HEK293 (cell line): Measurements from ENCODE around the gene C9orf72.

Experiments used
- CTCF ChIP-seq: fragments of 450-650 bp; formaldehyde crosslinking; IDR thresholded peaks from 2 replicates; pipeline ENCODE4 v1.5.1; 2016; ENCODE audit warnings: missing biosample characterization, missing genetic modification characterization
- GLI2 ChIP-seq: fragments of 450-650 bp; formaldehyde crosslinking; IDR thresholded peaks from 2 replicates; pipeline ENCODE4; 2017; ENCODE audit warnings: missing biosample characterization, missing genetic modification characterization, low read depth, borderline replicate concordance
- PRDM1 ChIP-seq: fragments of 450-650 bp; formaldehyde crosslinking; IDR thresholded peaks from 2 replicates; pipeline ENCODE4; 2016; ENCODE audit warnings: missing biosample characterization, missing genetic modification characterization
- TCF7L2 ChIP-seq: IDR thresholded peaks from 2 replicates; pipeline ENCODE4 v1.6.1; 2011; ENCODE audit warnings: low read depth, mild to moderate bottlenecking, inconsistent platforms, low read length, moderate library complexity, borderline replicate concordance
- ZNF121 ChIP-seq: fragments of 450-650 bp; formaldehyde crosslinking; IDR thresholded peaks from 2 replicates; pipeline ENCODE4 v1.5.1; 2016; ENCODE audit warnings: missing biosample characterization, missing genetic modification characterization
- ZNF292 ChIP-seq: fragments of 450-650 bp; formaldehyde crosslinking; IDR thresholded peaks from 2 replicates; pipeline ENCODE4 v1.5.1; 2016; ENCODE audit warnings: low read depth, missing biosample characterization, missing genetic modification characterization, borderline replicate concordance
- ZNF416 ChIP-seq: fragments of 450-650 bp; formaldehyde crosslinking; IDR thresholded peaks from 2 replicates; pipeline ENCODE4 v1.5.1; 2016; ENCODE audit warnings: missing biosample characterization, missing genetic modification characterization
- ZNF785 ChIP-seq: fragments of 450-650 bp; formaldehyde crosslinking; IDR thresholded peaks from 2 replicates; pipeline ENCODE4 v1.5.1; 2016; ENCODE audit warnings: missing biosample characterization, missing genetic modification characterization

DNA sequence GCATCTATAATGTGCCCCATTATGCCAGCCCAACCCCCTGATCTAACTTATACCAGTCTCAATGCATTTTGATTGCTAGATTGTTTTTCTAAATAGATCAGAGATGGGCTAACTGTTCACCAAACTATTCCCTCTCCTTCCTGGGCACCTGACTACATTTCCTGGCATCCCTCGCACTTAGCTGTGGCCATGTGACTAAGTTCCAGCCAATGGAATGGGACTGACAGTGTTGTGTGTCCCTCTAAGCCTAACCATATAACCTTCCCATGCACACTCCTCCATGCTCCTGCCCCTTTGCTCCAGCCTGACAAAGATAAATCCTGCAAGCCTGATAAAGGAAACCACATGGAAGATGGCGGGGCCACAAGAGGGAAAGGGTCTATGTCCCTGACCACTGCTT lies 61.5 kb downstream of the C9orf72 start:
- TF ChIP-seq ZNF416 (tag by site-specific recombination) (no peak), GLI2 (tag by site-specific recombination) (no peak), CTCF (no peak), PRDM1 (no peak), ZNF121 (tag by site-specific recombination) (no peak), TCF7L2 (no peak), ZNF292 (tag by site-specific recombination) (no peak), ZNF785 (no peak)
